Measurements from ENCODE around the gene NPY5R. TPM values are rescaled to one million over a fixed set of nuclear protein-coding genes. Genes with fewer than 3 reads are reported as not detected.

Gene NPY5R
- total RNA-seq, 1 donor from 2014 or later = not detected

DNA sequence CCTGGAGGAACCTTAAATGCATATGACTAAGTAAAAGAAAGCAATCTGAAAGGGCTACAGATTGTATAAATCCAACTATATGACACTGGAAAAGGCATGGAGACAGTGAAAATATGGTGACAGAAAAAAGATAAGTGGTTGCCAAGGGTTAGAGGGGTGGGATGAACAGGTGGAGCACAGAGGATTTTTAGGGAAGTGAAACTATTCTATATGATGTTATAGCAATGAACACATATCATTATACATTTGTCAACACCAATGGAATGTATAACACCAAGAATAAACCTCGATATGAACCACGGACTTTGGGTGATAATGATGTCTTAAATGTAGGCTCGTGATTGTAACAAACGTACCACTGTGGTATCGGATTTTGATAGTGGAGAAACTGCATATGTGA is 40.7 kb downstream of the NPY5R start:
- DNase-seq (ENCODE audit: extremely low read depth, low read depth, low spot score) = no peak

DNA sequence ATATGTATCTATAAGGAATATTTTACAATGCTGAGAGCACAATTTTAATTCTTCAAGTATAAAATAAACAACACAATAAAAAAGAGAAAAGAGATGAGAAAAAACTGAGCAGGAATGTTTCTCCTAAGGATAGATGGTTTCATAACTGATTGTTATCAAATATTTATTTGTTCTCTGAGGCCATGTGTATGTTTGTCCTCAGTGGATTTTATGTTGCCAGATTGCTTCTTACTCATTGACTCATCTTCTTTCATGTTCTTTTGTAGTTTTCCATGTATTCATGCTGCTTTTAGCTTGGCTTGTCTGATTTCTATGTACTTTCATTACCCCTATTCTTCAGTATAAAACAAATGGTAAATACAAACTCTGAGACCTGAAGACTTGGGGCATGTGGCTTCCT is 41.2 kb downstream of the NPY5R start:
- DNase-seq (ENCODE audit: extremely low read depth, low read depth, low spot score) = no peak

DNA sequence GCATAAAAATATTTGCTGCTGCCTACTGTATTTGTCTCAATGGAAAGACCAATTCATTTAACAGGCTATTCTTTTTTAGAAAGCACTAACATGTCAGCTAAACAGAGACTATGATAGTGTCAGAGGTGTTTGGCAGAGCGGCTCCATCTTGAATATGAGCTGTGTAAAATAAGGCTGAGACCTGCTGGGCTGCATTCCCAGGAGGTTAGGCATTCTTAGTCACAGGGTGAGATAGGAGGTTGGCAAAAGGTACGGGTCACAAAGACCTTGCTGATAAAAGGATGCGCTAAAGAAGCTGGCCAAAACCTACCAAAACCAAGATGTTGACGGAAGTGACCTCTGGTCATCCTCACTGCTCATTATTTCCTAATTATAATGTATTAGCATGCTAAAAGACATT is 41.8 kb downstream of the NPY5R start:
- no peak for DNase-seq (ENCODE audit: extremely low read depth, low read depth, low spot score)

DNA sequence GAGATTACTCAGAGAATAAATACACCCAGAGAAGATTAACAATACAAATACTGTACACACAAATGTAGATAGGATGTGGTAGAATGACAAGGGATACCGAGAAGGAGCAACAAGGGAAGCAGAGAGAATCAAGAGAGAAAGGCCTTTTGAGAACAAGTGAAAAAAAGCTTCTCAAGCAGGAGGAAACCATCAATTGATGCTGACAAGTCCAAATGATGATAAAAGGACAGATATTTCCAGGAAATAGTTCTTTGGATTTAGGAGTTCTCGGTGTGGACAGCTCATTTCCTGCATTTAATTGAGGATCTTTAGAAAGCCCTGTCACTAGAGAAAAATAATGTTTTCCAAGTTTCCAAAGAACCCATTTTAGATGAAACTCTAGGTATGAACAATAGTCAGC is 48.1 kb downstream of the NPY5R start:
- DNase-seq (ENCODE audit: extremely low read depth, low read depth, low spot score) = no peak

DNA sequence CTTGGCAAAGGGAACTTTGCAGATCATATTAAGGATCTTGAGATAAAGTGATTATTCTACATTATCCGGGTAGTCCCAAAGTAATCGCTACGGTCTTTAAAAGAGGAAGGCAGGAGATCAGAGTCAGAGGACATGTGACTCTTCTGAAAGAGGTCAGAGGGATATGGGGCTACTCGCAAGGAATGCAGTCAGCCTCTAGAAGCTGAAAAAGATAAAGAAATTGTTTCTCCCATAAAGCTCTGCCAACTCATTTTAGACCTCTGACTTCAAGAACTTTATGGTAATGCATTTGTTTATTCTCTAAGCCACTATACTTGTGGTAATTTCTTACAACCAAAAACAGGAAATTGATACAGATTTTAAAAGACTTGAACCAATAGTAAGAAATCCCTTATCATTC is 48.6 kb downstream of the NPY5R start:
- no peak for DNase-seq (ENCODE audit: extremely low read depth, low read depth, low spot score)

DNA sequence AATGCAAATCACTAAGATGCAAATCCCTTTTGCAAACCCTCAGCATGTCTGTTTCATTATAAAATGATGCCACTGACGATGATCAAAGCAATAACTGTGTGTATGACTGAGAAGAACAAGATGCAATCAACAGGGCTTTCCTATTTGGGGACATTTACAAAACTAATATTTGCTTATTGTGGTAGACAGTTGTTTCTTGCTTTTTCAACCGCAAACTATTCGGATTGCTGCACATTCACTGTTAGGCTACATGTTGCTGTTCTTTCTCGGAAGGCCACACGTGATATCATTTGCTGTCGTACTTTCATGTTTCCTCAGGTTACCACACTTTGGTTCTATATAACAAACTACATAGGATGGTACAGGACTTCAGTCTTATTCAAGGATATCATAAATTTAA is 49.8 kb downstream of the NPY5R start:
- no peak for DNase-seq (ENCODE audit: extremely low read depth, low read depth, low spot score)

DNA sequence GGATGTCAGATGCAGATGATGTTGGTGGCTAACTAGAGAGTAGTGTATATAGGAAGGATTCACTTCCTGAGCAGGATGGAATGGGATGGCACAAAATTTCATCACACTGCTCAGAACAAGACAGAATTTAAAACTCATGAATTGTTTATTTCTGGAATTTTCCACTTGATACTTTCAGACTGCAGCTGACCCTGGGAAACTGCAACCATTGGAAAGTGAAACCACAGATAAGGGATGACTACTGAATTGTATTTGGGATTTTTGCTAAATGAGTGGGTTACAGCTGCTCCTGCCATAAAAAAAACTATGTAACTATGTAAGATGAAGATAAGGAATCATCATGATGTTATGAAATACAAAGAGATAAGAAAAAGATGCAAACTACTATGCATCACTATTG is 51.4 kb downstream of the NPY5R start:
- no peak for DNase-seq (ENCODE audit: extremely low read depth, low read depth, low spot score)

DNA sequence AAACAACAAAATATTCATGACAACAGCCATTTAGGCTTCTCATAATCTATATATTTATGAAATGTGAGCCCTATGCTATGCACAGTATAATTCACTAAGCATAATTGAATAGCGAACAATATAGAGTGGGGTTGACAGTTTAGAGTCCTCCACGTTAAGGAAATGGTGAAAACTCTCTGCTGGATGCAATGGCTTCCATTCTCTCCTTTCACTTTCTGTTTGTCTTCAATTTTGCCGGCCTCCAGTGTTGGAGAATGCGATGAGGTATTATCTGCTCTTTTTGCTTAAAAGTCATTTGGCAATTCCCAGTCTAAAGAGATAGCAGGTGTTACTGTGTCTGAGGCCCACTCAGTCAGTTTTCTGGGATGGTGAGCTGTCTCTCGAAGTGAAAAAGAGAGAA is 52.1 kb downstream of the NPY5R start:
- no peak for DNase-seq (ENCODE audit: extremely low read depth, low read depth, low spot score)

DNA sequence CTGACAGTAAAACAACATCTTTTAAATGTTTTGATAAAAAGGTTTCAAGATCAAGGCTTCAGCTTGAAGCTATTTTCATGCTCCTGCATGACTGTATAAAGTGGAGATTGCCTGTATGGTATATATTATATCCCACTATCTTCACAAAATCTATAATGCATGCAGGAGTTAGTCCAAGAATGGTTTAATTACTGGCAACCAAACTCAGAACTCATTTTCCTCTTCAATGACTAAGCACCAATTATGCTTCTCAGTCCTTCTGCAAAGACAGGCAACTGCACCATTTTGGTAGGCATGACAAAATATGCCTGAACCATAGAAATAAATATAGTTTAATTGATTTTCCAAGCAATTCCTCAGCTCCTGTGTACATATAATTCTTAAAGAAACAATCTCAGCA is 54.5 kb downstream of the NPY5R start:
- no peak for DNase-seq (ENCODE audit: extremely low read depth, low read depth, low spot score)

DNA sequence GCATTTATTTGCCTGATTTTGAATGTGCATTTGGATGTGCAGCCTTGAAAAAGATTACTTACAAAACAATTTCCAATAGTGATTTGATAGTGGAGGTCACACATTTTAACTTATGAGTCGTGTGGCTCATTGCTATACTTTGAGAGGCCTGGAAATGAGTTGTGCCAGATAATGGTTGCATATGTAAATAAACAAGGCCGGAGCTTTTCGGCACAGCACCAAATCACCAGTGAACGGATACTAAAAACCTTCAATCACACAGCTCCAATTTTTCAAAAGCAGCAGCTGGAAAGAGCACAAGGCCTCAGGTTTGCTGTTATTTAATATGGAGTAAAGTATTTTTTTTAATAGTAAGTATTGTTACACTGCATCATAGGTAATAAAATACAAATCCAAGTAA is 57.2 kb downstream of the NPY5R start:
- DNase-seq (ENCODE audit: extremely low read depth, low read depth, low spot score) = no peak

Other genes starting within 250 kb of the NPY5R start
- 7.6 and 23.5 TPM in 2 replicates for gene NAF1, start 177.0 kb upstream of the NPY5R start, total RNA-seq
- gene NPY1R, start 11.3 kb upstream of the NPY5R start, total RNA-seq = 0.23 and 0.58 TPM in 2 replicates
- gene TKTL2, start 129.9 kb downstream of the NPY5R start, total RNA-seq = not detected in 2 replicates
- gene TMA16, start 150.8 kb downstream of the NPY5R start, total RNA-seq = 26.1 and 26.9 TPM in 2 replicates